Right kidney (tissue), 1 donor: ENCODE data around the gene AOPEP.

ENCODE experiments used
- DNase-seq: peaks from one replicate; pipeline ENCODE4 v3.0.0-alpha.2; 2016

AOPEP gene

GRCh38 chr9:94899464-94900221 is 173.1 kb downstream of the AOPEP start:
- DNase-seq = no peak

GRCh38 chr9:94900222-94901018 is 173.9 kb downstream of the AOPEP start:
- no peak for DNase-seq

- DNase-seq = no peak
These were observed 174.5 kb downstream of the AOPEP start for GRCh38 chr9:94901019-94901363.

GRCh38 chr9:94903961-94904421 is 177.5 kb downstream of the AOPEP start:
- no peak for DNase-seq

- DNase-seq = no peak
These were observed 178.3 kb downstream of the AOPEP start for GRCh38 chr9:94904806-94905205.

GRCh38 chr9:94905606-94906005 is 179.1 kb downstream of the AOPEP start:
- DNase-seq = no peak

- DNase-seq = no peak
These were observed 179.7 kb downstream of the AOPEP start for GRCh38 chr9:94906181-94906580.

GRCh38 chr9:94906713-94907112 is 180.2 kb downstream of the AOPEP start:
- DNase-seq = no peak

GRCh38 chr9:94907264-94907936 is 180.9 kb downstream of the AOPEP start:
- DNase-seq = no peak

- DNase-seq = no peak
These were observed 181.6 kb downstream of the AOPEP start for GRCh38 chr9:94908011-94908563.

GRCh38 chr9:94908583-94909249 is 182.2 kb downstream of the AOPEP start:
- DNase-seq = no peak

GRCh38 chr9:94909250-94909894 is 182.9 kb downstream of the AOPEP start:
- DNase-seq = no peak

- no peak for DNase-seq
These were observed 183.6 kb downstream of the AOPEP start for GRCh38 chr9:94909965-94910730.

- no peak for DNase-seq
These were observed 184.7 kb downstream of the AOPEP start for GRCh38 chr9:94911211-94911610.

GRCh38 chr9:94911986-94912635 is 185.6 kb downstream of the AOPEP start:
- no peak for DNase-seq

GRCh38 chr9:94912700-94913249 is 186.3 kb downstream of the AOPEP start:
- DNase-seq = no peak

- DNase-seq = no peak
These were observed 187.1 kb downstream of the AOPEP start for GRCh38 chr9:94913550-94913949.

- DNase-seq = no peak
These were observed 189.3 kb downstream of the AOPEP start for GRCh38 chr9:94915476-94916450.

GRCh38 chr9:94916956-94917355 is 190.5 kb downstream of the AOPEP start:
- no peak for DNase-seq
